Fibroblast of the aortic adventitia (primary cell): ENCODE data around the gene RLN3. TPM values are rescaled to one million over a fixed set of nuclear protein-coding genes. Genes with fewer than 3 reads are reported as not detected.

Source experiments
- DNase-seq: peaks from one replicate; pipeline ENCODE4 v3.0.0-alpha.2; 2010; ENCODE audit warnings: low read depth
- H3K4me3 ChIP-seq: 2 replicates; pipeline ENCODE4 v1.5.1; 2011; ENCODE audit warnings: low read depth, mild to moderate bottlenecking, control low read depth, low read length, moderate library complexity
- total RNA-seq: library from RNA; depleted of rRNA; stranded (reverse); fragments of >200 nt; gene quantifications from 2 replicates; pipeline ENCODE4 v1.2.3, GENCODE V29; 2012; ENCODE audit warnings: low replicate concordance
- TF ChIP-seq, protein P1 (sequence below): IDR thresholded peaks from 2 replicates; pipeline ENCODE4 v1.5.1; 2011; ENCODE audit warnings: mild to moderate bottlenecking, low read length, control low read depth, inconsistent platforms; ENCODE audit not compliant: insufficient read depth

Gene RLN3
- total RNA-seq, 1 donor: not detected

- H3K4me3 ChIP-seq: no peak overlapping the region
- TF ChIP-seq, protein P1, sequence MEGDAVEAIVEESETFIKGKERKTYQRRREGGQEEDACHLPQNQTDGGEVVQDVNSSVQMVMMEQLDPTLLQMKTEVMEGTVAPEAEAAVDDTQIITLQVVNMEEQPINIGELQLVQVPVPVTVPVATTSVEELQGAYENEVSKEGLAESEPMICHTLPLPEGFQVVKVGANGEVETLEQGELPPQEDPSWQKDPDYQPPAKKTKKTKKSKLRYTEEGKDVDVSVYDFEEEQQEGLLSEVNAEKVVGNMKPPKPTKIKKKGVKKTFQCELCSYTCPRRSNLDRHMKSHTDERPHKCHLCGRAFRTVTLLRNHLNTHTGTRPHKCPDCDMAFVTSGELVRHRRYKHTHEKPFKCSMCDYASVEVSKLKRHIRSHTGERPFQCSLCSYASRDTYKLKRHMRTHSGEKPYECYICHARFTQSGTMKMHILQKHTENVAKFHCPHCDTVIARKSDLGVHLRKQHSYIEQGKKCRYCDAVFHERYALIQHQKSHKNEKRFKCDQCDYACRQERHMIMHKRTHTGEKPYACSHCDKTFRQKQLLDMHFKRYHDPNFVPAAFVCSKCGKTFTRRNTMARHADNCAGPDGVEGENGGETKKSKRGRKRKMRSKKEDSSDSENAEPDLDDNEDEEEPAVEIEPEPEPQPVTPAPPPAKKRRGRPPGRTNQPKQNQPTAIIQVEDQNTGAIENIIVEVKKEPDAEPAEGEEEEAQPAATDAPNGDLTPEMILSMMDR: no peak
- no peak for DNase-seq
Measured at GRCh38 chr19:14055396-14055795, 27.4 kb downstream of the RLN3 start.

GRCh38 chr19:14056069-14056666 is 28.2 kb downstream of the RLN3 start:
- DNase-seq: no peak
- TF ChIP-seq, protein P1: no peak
- no peak overlapping the region for H3K4me3 ChIP-seq

- TF ChIP-seq, protein P1: no peak
- DNase-seq: no peak
- H3K4me3 ChIP-seq: peak overlapping the region; percentile 44
Measured at GRCh38 chr19:14056741-14057356, 28.9 kb downstream of the RLN3 start.

- DNase-seq: no peak
- H3K4me3 ChIP-seq: peak overlapping the region; percentile 13
- TF ChIP-seq, protein P1: no peak
Measured at GRCh38 chr19:14058182-14059092, 30.5 kb downstream of the RLN3 start.

GRCh38 chr19:14059093-14059480 is 31.1 kb downstream of the RLN3 start:
- no peak overlapping the region for H3K4me3 ChIP-seq
- no peak for DNase-seq
- TF ChIP-seq, protein P1: peak; percentile 70

GRCh38 chr19:14059652-14060155 is 31.8 kb downstream of the RLN3 start:
- TF ChIP-seq, protein P1: no peak
- DNase-seq: no peak
- H3K4me3 ChIP-seq: no peak overlapping the region
